Measurements from ENCODE around the gene SOBP.

SOBP gene

GRCh38 chr6:107489636-107490565 is at the start of gene SOBP:
TSS of gene SOBP (plus strand) at chr6:107490117. CDS start at chr6:107490617, 500 bp downstream.
- TF ChIP-seq, protein P1, sequence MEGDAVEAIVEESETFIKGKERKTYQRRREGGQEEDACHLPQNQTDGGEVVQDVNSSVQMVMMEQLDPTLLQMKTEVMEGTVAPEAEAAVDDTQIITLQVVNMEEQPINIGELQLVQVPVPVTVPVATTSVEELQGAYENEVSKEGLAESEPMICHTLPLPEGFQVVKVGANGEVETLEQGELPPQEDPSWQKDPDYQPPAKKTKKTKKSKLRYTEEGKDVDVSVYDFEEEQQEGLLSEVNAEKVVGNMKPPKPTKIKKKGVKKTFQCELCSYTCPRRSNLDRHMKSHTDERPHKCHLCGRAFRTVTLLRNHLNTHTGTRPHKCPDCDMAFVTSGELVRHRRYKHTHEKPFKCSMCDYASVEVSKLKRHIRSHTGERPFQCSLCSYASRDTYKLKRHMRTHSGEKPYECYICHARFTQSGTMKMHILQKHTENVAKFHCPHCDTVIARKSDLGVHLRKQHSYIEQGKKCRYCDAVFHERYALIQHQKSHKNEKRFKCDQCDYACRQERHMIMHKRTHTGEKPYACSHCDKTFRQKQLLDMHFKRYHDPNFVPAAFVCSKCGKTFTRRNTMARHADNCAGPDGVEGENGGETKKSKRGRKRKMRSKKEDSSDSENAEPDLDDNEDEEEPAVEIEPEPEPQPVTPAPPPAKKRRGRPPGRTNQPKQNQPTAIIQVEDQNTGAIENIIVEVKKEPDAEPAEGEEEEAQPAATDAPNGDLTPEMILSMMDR (IDR thresholded peaks at IDR 0.05; ENCODE audit: insufficient read depth, low read depth, low read length, missing control alignments): no peak
- peak; percentile 15 for DNase-seq (ENCODE audit: low read depth)
- H3K4me3 ChIP-seq (ENCODE audit: low read length): peak within 1 kb of the TSS; percentile 46

GRCh38 chr6:107440936-107441335 is 49.0 kb upstream of the SOBP start:
- no peak overlapping the region for H3K4me3 ChIP-seq (ENCODE audit: low read length)
- DNase-seq (ENCODE audit: low read depth): no peak
- TF ChIP-seq, protein P1 (IDR thresholded peaks at IDR 0.05; ENCODE audit: insufficient read depth, low read depth, low read length, missing control alignments): no peak

DNA sequence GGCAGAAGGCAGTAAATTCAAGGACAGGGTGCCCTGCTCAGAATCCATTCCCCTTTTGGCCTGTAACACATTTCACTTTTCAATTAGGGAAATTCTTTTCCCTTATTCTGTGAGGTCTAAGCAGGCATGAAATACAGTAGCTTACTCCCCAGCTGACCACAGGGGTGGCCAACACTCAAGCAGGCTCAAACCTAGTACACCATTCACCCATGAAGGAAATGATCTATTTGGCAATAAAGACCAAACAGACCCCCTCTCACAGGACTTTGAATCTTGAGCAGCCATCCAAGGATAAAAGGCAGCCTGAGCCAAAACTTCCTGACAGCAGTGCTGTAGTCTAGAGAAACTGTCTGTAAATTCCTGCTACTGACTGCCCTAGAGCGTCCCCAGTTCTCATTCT is 48.2 kb upstream of the SOBP start:
- TF ChIP-seq, protein P1 (IDR thresholded peaks at IDR 0.05; ENCODE audit: insufficient read depth, low read depth, low read length, missing control alignments): no peak
- no peak for DNase-seq (ENCODE audit: low read depth)
- H3K4me3 ChIP-seq (ENCODE audit: low read length): no peak overlapping the region

GRCh38 chr6:107442938-107443607 is 46.8 kb upstream of the SOBP start:
- DNase-seq (ENCODE audit: low read depth): no peak
- TF ChIP-seq, protein P1 (IDR thresholded peaks at IDR 0.05; ENCODE audit: insufficient read depth, low read depth, low read length, missing control alignments): no peak
- H3K4me3 ChIP-seq (ENCODE audit: low read length): no peak overlapping the region

DNA sequence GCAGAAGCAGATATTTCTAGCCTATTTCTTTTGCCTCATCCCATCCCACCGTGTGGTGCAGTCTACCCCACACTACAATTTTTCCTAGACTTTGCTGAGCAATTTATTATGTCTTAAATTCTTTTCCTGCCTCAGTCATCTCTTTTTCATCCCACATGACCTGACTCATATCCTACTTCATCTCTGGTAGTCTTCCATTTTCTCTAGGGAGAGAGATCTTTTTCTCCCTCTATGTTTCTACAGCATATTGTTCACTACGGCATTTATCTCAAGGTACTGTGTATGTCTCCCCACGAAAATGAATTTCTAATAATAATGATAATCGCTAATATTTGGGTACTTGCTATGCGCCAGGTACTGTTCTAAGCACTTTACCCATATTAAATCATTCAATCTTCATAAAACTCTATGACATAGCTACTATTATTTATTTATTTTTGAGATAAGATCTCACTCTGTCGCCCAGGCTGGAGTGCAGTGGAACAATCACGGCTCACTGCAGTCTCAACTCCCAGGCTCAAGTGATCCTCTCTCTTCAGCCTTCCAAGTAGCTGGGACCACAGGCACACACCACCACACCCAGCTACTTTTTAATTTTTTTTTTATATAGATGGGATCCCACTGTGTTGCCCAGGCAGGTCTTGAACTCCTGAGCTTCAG is 46.2 kb upstream of the SOBP start:
- TF ChIP-seq, protein P1 (IDR thresholded peaks at IDR 0.05; ENCODE audit: insufficient read depth, low read depth, low read length, missing control alignments): no peak
- DNase-seq (ENCODE audit: low read depth): no peak
- no peak overlapping the region for H3K4me3 ChIP-seq (ENCODE audit: low read length)

- TF ChIP-seq, protein P1 (IDR thresholded peaks at IDR 0.05; ENCODE audit: insufficient read depth, low read depth, low read length, missing control alignments): no peak
- H3K4me3 ChIP-seq (ENCODE audit: low read length): no peak overlapping the region
- no peak for DNase-seq (ENCODE audit: low read depth)
These were observed 45.6 kb upstream of the SOBP start for GRCh38 chr6:107444277-107444676.

Data from epithelial cell of esophagus (primary cell).